Mesendoderm (in vitro differentiated cells): ENCODE data around the gene LANCL1.

Experiments
- DNase-seq: peaks from one replicate; pipeline ENCODE4 v3.0.0; 2013
- H2AK5ac ChIP-seq: 2 replicates; pipeline ENCODE4 v1.6.1; 2013; ENCODE audit warnings: low read length, inconsistent platforms
- H2BK120ac ChIP-seq: 2 replicates; pipeline ENCODE4 v1.6.1; 2013; ENCODE audit warnings: low read depth, mild to moderate bottlenecking, low read length, moderate library complexity, mixed read lengths
- H2BK15ac ChIP-seq: replicated peaks from 2 replicates; pipeline ENCODE4 v1.6.1; 2013; ENCODE audit warnings: low read depth, mild to moderate bottlenecking, moderate library complexity
- H2BK5ac ChIP-seq: 2 replicates; pipeline ENCODE4 v1.6.1; 2013; ENCODE audit warnings: low read length, inconsistent platforms
- H3K18ac ChIP-seq: 2 replicates; pipeline ENCODE4 v1.6.1; 2013; ENCODE audit warnings: mild to moderate bottlenecking, low read length, mixed read lengths
- H3K23ac ChIP-seq: one replicate; pipeline ENCODE4 v1.6.1; 2013; ENCODE audit warnings: low read length
- H3K27ac ChIP-seq: 2 replicates; pipeline ENCODE4 v1.5.1; 2013; ENCODE audit warnings: low read depth, mild to moderate bottlenecking, inconsistent platforms, low read length, moderate library complexity
- H3K27me3 ChIP-seq: 2 replicates; pipeline ENCODE4 v1.6.1; 2013; ENCODE audit warnings: low read length, control low read depth, mild to moderate bottlenecking, inconsistent platforms; ENCODE audit not compliant: insufficient read depth, poor library complexity
- H3K36me3 ChIP-seq: 2 replicates; pipeline ENCODE4 v1.6.1; 2013; ENCODE audit warnings: low read length, inconsistent platforms; ENCODE audit not compliant: control insufficient read depth, insufficient read depth
- H3K4ac ChIP-seq: one replicate; pipeline ENCODE4 v1.6.1; 2013; ENCODE audit warnings: low read depth, mild to moderate bottlenecking, low read length, moderate library complexity
- H3K4me1 ChIP-seq: 2 replicates; pipeline ENCODE4 v1.6.1; 2013; ENCODE audit warnings: low read depth, low read length, inconsistent platforms; ENCODE audit not compliant: control insufficient read depth
- H3K4me2 ChIP-seq: 2 replicates; pipeline ENCODE4 v1.6.1; 2013; ENCODE audit warnings: low read length
- H3K4me3 ChIP-seq: 2 replicates; pipeline ENCODE4 v1.5.1; 2013; ENCODE audit warnings: mild to moderate bottlenecking, low read length
- H3K56ac ChIP-seq: one replicate; pipeline ENCODE4 v1.6.1; 2013; ENCODE audit warnings: low read length
- H3K79me1 ChIP-seq: 2 replicates; pipeline ENCODE4 v1.6.1; 2013; ENCODE audit warnings: low read length, inconsistent platforms
- H3K79me2 ChIP-seq: 2 replicates; pipeline ENCODE4 v1.6.1; 2013; ENCODE audit warnings: mild to moderate bottlenecking, low read length; ENCODE audit not compliant: control insufficient read depth, insufficient read depth
- H3K9ac ChIP-seq: 2 replicates; pipeline ENCODE4 v1.6.1; 2013; ENCODE audit warnings: low read length, inconsistent platforms
- H4K5ac ChIP-seq: one replicate; pipeline ENCODE4 v1.6.1; 2013; ENCODE audit warnings: low read length
- H4K8ac ChIP-seq: one replicate; pipeline ENCODE4 v1.6.1; 2013; ENCODE audit warnings: low read depth, mild to moderate bottlenecking, control low read depth, low read length, moderate library complexity
- WGBS: extraction: QIAGEN DNeasy Blood & Tissue Kit; methylation state at CpG from one replicate; pipeline ENCODE4 v1.1.7; 2013; ENCODE audit warnings: low lambda C conversion rate, missing lambda C conversion rate; ENCODE audit not compliant: insufficient coverage; ENCODE audit errors: extremely low coverage; 5-methylcytosine and 5-hydroxymethylcytosine counted together

The LANCL1 gene

GRCh38 chr2:210474776-210475175 lies 1.8 kb downstream of the LANCL1 start:
- H3K36me3 ChIP-seq, result no peaks in the 10 kb centered on the region
- no peak for DNase-seq
- no peak overlapping the region for H3K4me2 ChIP-seq
- no peak overlapping the region for H3K4ac ChIP-seq
- H3K27me3 ChIP-seq, result no peaks in the 10 kb centered on the region
- H3K79me1 ChIP-seq, result no peaks in the 10 kb centered on the region
- no CpG with 5 or more reads among the region's 1 CpG for WGBS
- no peak overlapping the region for H3K18ac ChIP-seq
- H2BK15ac ChIP-seq, result no peak overlapping the region
- no peak overlapping the region for H3K9ac ChIP-seq
- H3K79me2 ChIP-seq, result no peaks in the 10 kb centered on the region
- no peak overlapping the region for H4K8ac ChIP-seq
- no peak overlapping the region for H2AK5ac ChIP-seq
- H3K23ac ChIP-seq, result no peak overlapping the region
- no peak overlapping the region for H3K27ac ChIP-seq
- H3K4me1 ChIP-seq, result no peaks in the 10 kb centered on the region
- no peak overlapping the region for H2BK120ac ChIP-seq
- H3K56ac ChIP-seq, result no peak overlapping the region
- H4K5ac ChIP-seq, result no peak overlapping the region
- H3K4me3 ChIP-seq, result no peak overlapping the region
- no peak overlapping the region for H2BK5ac ChIP-seq

GRCh38 chr2:210461401-210461800 lies 15.2 kb downstream of the LANCL1 start:
- DNase-seq, result no peak
- Histone ChIP-seq H4K8ac (no peak overlapping the region), H3K27ac (no peak overlapping the region), H3K23ac (no peak overlapping the region), H3K79me2 (no peaks in the 10 kb centered on the region), H3K4ac (no peak overlapping the region), H2BK15ac (no peak overlapping the region), H3K9ac (no peak overlapping the region), H3K4me1 (no peaks in the 10 kb centered on the region), H2BK120ac (no peak overlapping the region), H2AK5ac (no peak overlapping the region), H4K5ac (no peak overlapping the region), H3K4me3 (no peak overlapping the region), H3K27me3 (no peaks in the 10 kb centered on the region), H3K4me2 (no peak overlapping the region), H3K18ac (no peak overlapping the region), H3K56ac (no peak overlapping the region), H3K79me1 (no peaks in the 10 kb centered on the region), H2BK5ac (no peak overlapping the region), H3K36me3 (no peaks in the 10 kb centered on the region)
- WGBS, result no CpG with 5 or more reads among the region's 2 CpGs

- no peaks in the 10 kb centered on the region for H3K27me3 ChIP-seq
- H3K27ac ChIP-seq, result no peak overlapping the region
- no peak overlapping the region for H3K56ac ChIP-seq
- H3K4me2 ChIP-seq, result no peak overlapping the region
- H3K9ac ChIP-seq, result no peak overlapping the region
- WGBS, result no CpG with 5 or more reads among the region's 3 CpGs
- H2AK5ac ChIP-seq, result no peak overlapping the region
- DNase-seq, result no peak
- H4K8ac ChIP-seq, result no peak overlapping the region
- H3K4ac ChIP-seq, result no peak overlapping the region
- no peaks in the 10 kb centered on the region for H3K4me1 ChIP-seq
- H3K36me3 ChIP-seq, result no peaks in the 10 kb centered on the region
- no peak overlapping the region for H2BK120ac ChIP-seq
- no peak overlapping the region for H4K5ac ChIP-seq
- H2BK15ac ChIP-seq, result no peak overlapping the region
- H3K23ac ChIP-seq, result no peak overlapping the region
- no peaks in the 10 kb centered on the region for H3K79me2 ChIP-seq
- H3K79me1 ChIP-seq, result no peaks in the 10 kb centered on the region
- H3K4me3 ChIP-seq, result no peak overlapping the region
- no peak overlapping the region for H2BK5ac ChIP-seq
- H3K18ac ChIP-seq, result no peak overlapping the region
These were observed 16.0 kb downstream of the LANCL1 start for GRCh38 chr2:210460322-210461227.

GRCh38 chr2:210459880-210460279 lies 16.7 kb downstream of the LANCL1 start:
- no CpG with 5 or more reads among the region's 5 CpGs for WGBS
- Histone ChIP-seq H3K4me3 (no peak overlapping the region), H3K4ac (no peak overlapping the region), H3K56ac (no peak overlapping the region), H3K79me2 (no peaks in the 10 kb centered on the region), H4K8ac (no peak overlapping the region), H3K36me3 (no peaks in the 10 kb centered on the region), H2BK5ac (no peak overlapping the region), H3K18ac (no peak overlapping the region), H2BK120ac (no peak overlapping the region), H3K27ac (no peak overlapping the region), H2AK5ac (no peak overlapping the region), H2BK15ac (no peak overlapping the region), H3K27me3 (no peaks in the 10 kb centered on the region), H3K4me2 (no peak overlapping the region), H3K23ac (no peak overlapping the region), H3K9ac (no peak overlapping the region), H4K5ac (no peak overlapping the region), H3K4me1 (no peaks in the 10 kb centered on the region), H3K79me1 (no peaks in the 10 kb centered on the region)
- no peak for DNase-seq

- H4K5ac ChIP-seq, result no peak overlapping the region
- H3K4ac ChIP-seq, result no peak overlapping the region
- no peaks in the 10 kb centered on the region for H3K4me1 ChIP-seq
- H3K79me2 ChIP-seq, result no peaks in the 10 kb centered on the region
- no peak overlapping the region for H3K23ac ChIP-seq
- WGBS, result no CpG with 5 or more reads among the region's 3 CpGs
- H2AK5ac ChIP-seq, result no peak overlapping the region
- H3K27ac ChIP-seq, result no peak overlapping the region
- H3K4me2 ChIP-seq, result no peak overlapping the region
- H2BK120ac ChIP-seq, result no peak overlapping the region
- no peak overlapping the region for H3K56ac ChIP-seq
- no peak overlapping the region for H3K18ac ChIP-seq
- H2BK5ac ChIP-seq, result no peak overlapping the region
- H3K27me3 ChIP-seq, result no peaks in the 10 kb centered on the region
- H3K36me3 ChIP-seq, result no peaks in the 10 kb centered on the region
- no peak overlapping the region for H2BK15ac ChIP-seq
- no peak overlapping the region for H3K4me3 ChIP-seq
- no peaks in the 10 kb centered on the region for H3K79me1 ChIP-seq
- DNase-seq, result no peak
- H4K8ac ChIP-seq, result no peak overlapping the region
- no peak overlapping the region for H3K9ac ChIP-seq
These were observed 17.2 kb downstream of the LANCL1 start for GRCh38 chr2:210459407-210459806.

GRCh38 chr2:210458395-210458794 lies 18.2 kb downstream of the LANCL1 start:
- Histone ChIP-seq H3K18ac (no peak overlapping the region), H3K4me2 (no peak overlapping the region), H2BK15ac (no peak overlapping the region), H4K5ac (no peak overlapping the region), H3K4me1 (no peaks in the 10 kb centered on the region), H3K56ac (no peak overlapping the region), H3K9ac (no peak overlapping the region), H3K23ac (no peak overlapping the region), H2BK120ac (no peak overlapping the region), H4K8ac (no peak overlapping the region), H2AK5ac (no peak overlapping the region), H3K36me3 (no peaks in the 10 kb centered on the region), H3K27me3 (no peaks in the 10 kb centered on the region), H3K79me2 (no peaks in the 10 kb centered on the region), H3K4me3 (no peak overlapping the region), H3K4ac (no peak overlapping the region), H3K27ac (no peak overlapping the region), H2BK5ac (no peak overlapping the region), H3K79me1 (no peaks in the 10 kb centered on the region)
- WGBS, result no CpG with 5 or more reads among the region's 4 CpGs
- no peak for DNase-seq
